OCI-LY7 (cell line): ENCODE measurements around the gene ZNF239.

ENCODE experiments used
- CTCF ChIP-seq: fragments of 200-600 bp; sonication (generic); conservative IDR thresholded peaks from 2 replicates; pipeline ENCODE4 v1.5.1; 2014; ENCODE audit warnings: mild to moderate bottlenecking, antibody characterized with exemption, low read length, moderate library complexity, mixed read lengths
- EZH2phosphoT487 ChIP-seq: fragments of 200-600 bp; sonication (generic); IDR thresholded peaks from 2 replicates; pipeline ENCODE4 v1.6.1; 2018; ENCODE audit warnings: low read depth, borderline replicate concordance, mild to moderate bottlenecking, mixed run types, antibody characterized with exemption, low read length, moderate library complexity, mixed read lengths

- no peak for TF ChIP-seq EZH2phosphoT487
- TF ChIP-seq CTCF, result no peak
Measured at GRCh38 chr10:43623351-43623750, 48.9 kb upstream of the ZNF239 start.
